ENCODE data around the gene IFT52. TPM values are rescaled to one million over a fixed set of nuclear protein-coding genes. Genes with fewer than 3 reads are reported as not detected.

IFT52 gene
- total and polyA plus RNA-seq, 2 of the 8 experiments (the other 6 are each of a cell fraction or from before 2014, with no cell fraction given): 35.6 to 40.4 TPM

DNA sequence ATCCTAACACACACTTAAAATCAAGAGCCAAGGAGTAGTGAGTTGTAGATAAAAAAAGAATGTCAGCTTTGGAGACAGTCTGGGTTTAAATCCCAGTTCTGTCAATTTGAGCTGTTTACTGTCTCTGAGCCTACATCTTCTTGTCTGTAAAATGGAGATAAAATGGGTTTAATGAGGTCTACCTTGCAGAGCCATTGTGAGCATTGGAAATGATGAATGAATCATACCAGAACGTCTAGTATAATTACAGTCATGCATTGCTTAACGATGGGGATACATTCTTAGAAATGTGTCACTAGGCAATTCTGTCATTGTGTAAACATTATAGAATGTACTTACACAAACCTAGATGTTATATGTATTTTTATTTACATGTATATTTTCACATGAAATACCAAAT is 49.5 kb upstream of the IFT52 start:
- no peaks in the 10 kb centered on the region for H3K4me1 ChIP-seq (replicated peaks in 1 of 4; ENCODE audit: control insufficient read depth in 3 of 4, insufficient read depth in 4 of 4, low read length in 3 of 4)
- WGBS, 2 experiments (ENCODE audit: extremely low coverage in 1 of 2, insufficient coverage in 1 of 2, insufficient read length in 1 of 2, insufficient replicate concordance in 2 of 2, low coverage in 1 of 2, low lambda C conversion rate in 2 of 2, missing lambda C conversion rate in 1 of 2): 81% methylated on average over 2 of the region's 2 CpGs; no CpG with 5 or more reads in 1 of the 2 experiments

More for the DNA sequence above, 49.5 kb upstream of the IFT52 start:
- Histone ChIP-seq H2BK120ac (replicated peaks; ENCODE audit: low read depth, low read length) (no peak overlapping the region), H3K36me3 (ENCODE audit: control insufficient read depth in 2 of 4, insufficient read depth in 4 of 4, low read length in 3 of 4) (peaks cover 0 to 14% (median 3%) of the 10 kb centered on the region in 4 experiments; a peak in 5 of 8 replicates), H2AK5ac (ENCODE audit: low read depth, low read length) (no peak overlapping the region), H4K91ac (replicated peaks; ENCODE audit: insufficient read length, low read length) (no peak overlapping the region), H3K9me3 (ENCODE audit: insufficient read depth in 2 of 2, low read depth in 1 of 2, low read length in 1 of 2) (no peaks in the 10 kb centered on the region), H2BK15ac (ENCODE audit: low read length) (no peak overlapping the region), H3K56ac (replicated peaks; ENCODE audit: insufficient read length, low read depth, low read length) (no peak overlapping the region), H4K20me1 (replicated peaks in 1 of 2; ENCODE audit: control insufficient read depth in 1 of 2, insufficient read depth in 2 of 2, low read length in 2 of 2) (peaks cover 2% of the 10 kb centered on the region in 2 experiments), H3K27ac (ENCODE audit: low read depth, low read length) (no peak overlapping the region), H3K18ac (ENCODE audit: extremely low read depth, low read length) (no peak overlapping the region), H3K27me3 (replicated peaks in 1 of 4; ENCODE audit: control insufficient read depth in 3 of 4, extremely low read depth in 1 of 4, insufficient read depth in 3 of 4, low read length in 3 of 4) (no peaks in the 10 kb centered on the region), H3K23ac (ENCODE audit: insufficient read length) (no peak overlapping the region), H2BK5ac (ENCODE audit: low read depth, low read length) (no peak overlapping the region), H3K23me2 (ENCODE audit: low read depth, low read length) (no peaks in the 10 kb centered on the region), H3K14ac (ENCODE audit: insufficient read length) (no peak overlapping the region), H2BK20ac (ENCODE audit: low read length) (no peak overlapping the region), H3K9ac (replicated peaks in 1 of 4; ENCODE audit: extremely low read depth in 1 of 4, low read depth in 3 of 4, low read length in 3 of 4) (no peak overlapping the region), H2BK12ac (ENCODE audit: low read depth, low read length) (no peak overlapping the region), H3K79me2 (ENCODE audit: control insufficient read depth in 1 of 2, insufficient read depth in 2 of 2, low read length in 2 of 2) (no peaks in the 10 kb centered on the region), H3K4me3 (ENCODE audit: extremely low read depth in 1 of 4, insufficient read depth in 2 of 4, low read depth in 3 of 4, low read length in 4 of 4) (no peak overlapping the region), H3K4me2 (ENCODE audit: insufficient read depth in 1 of 2, low read depth in 2 of 2, low read length in 2 of 2) (no peak overlapping the region), H4K8ac (ENCODE audit: extremely low read depth, insufficient read depth, low read length) (no peak overlapping the region), H2AFZ (ENCODE audit: low read length) (no peak overlapping the region), H3K79me1 (ENCODE audit: low read depth, low read length) (no peaks in the 10 kb centered on the region), H4K5ac (ENCODE audit: insufficient read length, low read depth, low read length) (no peak overlapping the region), H3K4ac (replicated peaks; ENCODE audit: insufficient read length, low read depth, low read length) (no peak overlapping the region)
- no peak for DNase-seq (ENCODE audit: low read depth in 1 of 2, low spot score in 2 of 2)
- ChIA-PET POLR2A (ENCODE audit: partially characterized antibody) (interaction anchor here (0.9 to 1.0 kb wide), 2 partner anchors 32 to 126 kb away, joined by 3 read pairs; no protein-coding TSS in a partner anchor), CTCF (ENCODE audit: partially characterized antibody) (interaction anchor here (5.1 to 6.5 kb wide), 3 partner anchors 8 to 150 kb away, joined by 46 to 54 read pairs (median 49); no protein-coding TSS in a partner anchor)
- no peak for TF ChIP-seq KDM1A (IDR thresholded peaks at IDR 0.05; ENCODE audit: borderline replicate concordance, low read length)
- TF ChIP-seq SIX5 (IDR thresholded peaks at IDR 0.05; ENCODE audit: low read depth, low read length): no peak
- TF ChIP-seq TEAD4 (IDR thresholded peaks at IDR 0.05; ENCODE audit: low read depth, low read length): no peak
- no peak for TF ChIP-seq TBP (IDR thresholded peaks at IDR 0.05; ENCODE audit: low read depth, low read length)
- FAIRE-seq: no peak

Measured in H1 (cell line).